COR-L47 (cell line): ENCODE measurements around the gene C12orf76.
A peak's percentile ranks its signal among the peaks of the same experiment; 100 is the strongest.
"Not testable (repeated sequence)": the region's sequence is repeated elsewhere in the genome, so short reads cannot be mapped to it uniquely, and the experiment has no call there.

Source experiments
- DNase-seq: peaks from one replicate; lab custom pipeline; 2025; lab: John Stamatoyannopoulos, UW

C12orf76 gene

GRCh38 chr12:110023059-110023980 is 25.0 kb downstream of the C12orf76 start:
- DNase-seq = no peak

- DNase-seq = no peak
Observed at GRCh38 chr12:110020956-110021355, 27.4 kb downstream of the C12orf76 start.

GRCh38 chr12:110015132-110015531 is 33.2 kb downstream of the C12orf76 start:
- no peak for DNase-seq

GRCh38 chr12:110012659-110013058 is 35.7 kb downstream of the C12orf76 start:
- no peak for DNase-seq

- no peak for DNase-seq
Observed at GRCh38 chr12:110012137-110012536, 36.2 kb downstream of the C12orf76 start.

- DNase-seq = no peak
Observed at GRCh38 chr12:110010853-110011723, 37.2 kb downstream of the C12orf76 start.

- DNase-seq = not testable (repeated sequence)
Observed at GRCh38 chr12:110008681-110009398, 39.5 kb downstream of the C12orf76 start.

- no peak for DNase-seq
Observed at GRCh38 chr12:110007881-110008280, 40.4 kb downstream of the C12orf76 start.

GRCh38 chr12:110006115-110006514 is 42.2 kb downstream of the C12orf76 start:
- DNase-seq = no peak

GRCh38 chr12:110005319-110005973 is 42.9 kb downstream of the C12orf76 start:
- DNase-seq = no peak

GRCh38 chr12:110004598-110004997 is 43.7 kb downstream of the C12orf76 start:
- no peak for DNase-seq

- DNase-seq = no peak
Observed at GRCh38 chr12:110002676-110003515, 45.4 kb downstream of the C12orf76 start.

GRCh38 chr12:110001596-110001995 is 46.7 kb downstream of the C12orf76 start:
- DNase-seq = no peak

- DNase-seq = no peak
Observed at GRCh38 chr12:109999983-110000505, 48.3 kb downstream of the C12orf76 start.

- DNase-seq = no peak
Observed at GRCh38 chr12:109999649-109999971, 48.7 kb downstream of the C12orf76 start.

- peak; percentile 87 for DNase-seq
Observed at GRCh38 chr12:109998904-109999648, 49.2 kb downstream of the C12orf76 start, which contains the start of gene ANKRD13A. ANKRD13A (plus strand) TSS chr12:109999430; CDS start chr12:109999689, 259 bp downstream.

- DNase-seq = no peak
Observed at GRCh38 chr12:109998241-109998903, 50.0 kb downstream of the C12orf76 start.

GRCh38 chr12:109997393-109997792 is 50.9 kb downstream of the C12orf76 start:
- DNase-seq = no peak

- DNase-seq = no peak
Observed at GRCh38 chr12:109996483-109996853, 51.9 kb downstream of the C12orf76 start.
